HCT116 (cell line): ENCODE results near the gene CPEB2. TPM values are rescaled to one million over a fixed set of nuclear protein-coding genes. Genes with fewer than 3 reads are reported as not detected.

Experiments
- ATAC-seq: fragments of 200-7000 bp; cut with Tn5 transposase; 2 replicates; pipeline ENCODE4 v1.9.1; 2020; ENCODE audit warnings: mild to moderate bottlenecking, moderate library complexity
- BruUV-seq: library from RNA; stranded (reverse); fragments of 400-500 nt; replicated peaks from 2 replicates; lab custom pipeline; 2021; lab: Mats Ljungman, UMichigan
- CTCF ChIA-PET: fragments of 300-600 bp; sonication (Branson Sonifier 250); formaldehyde crosslinking; loops from one replicate; lab custom pipeline; 2021; ENCODE audit warnings: antibody characterized with exemption; lab: Charles Lee
- POLR2A ChIA-PET: fragments of 300-600, 350-600 bp; sonication (Branson Sonifier 250); formaldehyde crosslinking; loops from one replicate; lab custom pipeline; 2021; ENCODE audit warnings: antibody characterized with exemption; lab: Charles Lee
- RAD21 ChIA-PET, 2 experiments: fragments of 300-600 bp; sonication (Branson Sonifier 250); formaldehyde crosslinking; loops; one replicate each; lab custom pipeline; 2023; ENCODE audit warnings: low total read pairs in 2 of 2; ENCODE audit not compliant: uncharacterized antibody in 2 of 2, unreplicated experiment in 2 of 2, low non-redundant PET in 1 of 2; lab: Charles Lee
- DNase-seq: peaks from one replicate; pipeline ENCODE4 v3.0.0-alpha.2; 2010; ENCODE audit warnings: low read depth, low spot score
- H2AFZ ChIP-seq: fragments of 200-600 bp; shearing (Covaris generic), sonication (generic); 2 replicates; pipeline ENCODE4 v1.6.1; 2017; ENCODE audit warnings: low read depth, mixed run types, mixed read lengths, antibody characterized with exemption, low read length; ENCODE audit not compliant: poor library complexity, severe bottlenecking
- H3K27ac ChIP-seq: 2 replicates; pipeline ENCODE4 v1.5.1; 2012; ENCODE audit warnings: low read depth, low read length
- H3K27me3 ChIP-seq: fragments of 200-600 bp; sonication (generic); 2 replicates; pipeline ENCODE4 v1.6.1; 2016; ENCODE audit warnings: mixed run types, low read length, mixed read lengths; ENCODE audit not compliant: insufficient read depth
- H3K36me3 ChIP-seq, 2 experiments: fragments of 200-500 bp in 1 of 2; fragments of 200-600 bp in 1 of 2; sonication (Bioruptor generic) in 1 of 2; sonication (generic) in 1 of 2; 2 replicates each; pipeline versions ENCODE4 v1.5.1 to v1.6.1; 2014 to 2016; ENCODE audit warnings: low read length in 2 of 2, inconsistent platforms in 1 of 2, mixed read lengths in 1 of 2, mixed run types in 1 of 2; ENCODE audit not compliant: insufficient read depth in 2 of 2, control insufficient read depth in 1 of 2
- H3K4me1 ChIP-seq, 2 experiments: fragments of 200-600 bp in 1 of 2; sonication (generic) in 1 of 2; 2 replicates each; pipeline versions ENCODE4 v1.5.1 to v1.6.1; 2012 to 2017; ENCODE audit warnings: low read length in 2 of 2, inconsistent platforms in 1 of 2, mild to moderate bottlenecking in 1 of 2, mixed read lengths in 1 of 2, mixed run types in 1 of 2, moderate library complexity in 1 of 2; ENCODE audit not compliant: insufficient read depth in 2 of 2, control insufficient read depth in 1 of 2
- H3K4me2 ChIP-seq: fragments of 200-600 bp; sonication (generic); 2 replicates; pipeline ENCODE4 v1.6.1; 2017; ENCODE audit warnings: mixed run types, low read length, mixed read lengths
- H3K4me3 ChIP-seq, 2 experiments: fragments of 200-600 bp in 1 of 2; sonication (generic) in 1 of 2; replicated peaks in 1 of 2; 2 replicates each; pipeline ENCODE4 v1.5.1; 2011 to 2016; ENCODE audit warnings: low read length in 2 of 2, control low read depth in 1 of 2, low read depth in 1 of 2, mild to moderate bottlenecking in 1 of 2, mixed read lengths in 1 of 2, mixed run types in 1 of 2
- H3K79me2 ChIP-seq: fragments of 200-600 bp; sonication (generic); 2 replicates; pipeline ENCODE4 v1.6.1; 2017; ENCODE audit warnings: mild to moderate bottlenecking, mixed run types, low read length, moderate library complexity, mixed read lengths; ENCODE audit not compliant: insufficient read depth
- H3K9ac ChIP-seq: fragments of 200-600 bp; sonication (generic); 2 replicates; pipeline ENCODE4 v1.6.1; 2016; ENCODE audit warnings: low read length, mixed read lengths
- H3K9me2 ChIP-seq: fragments of 200-600 bp; sonication (generic), shearing (Covaris generic); 2 replicates; pipeline ENCODE4 v1.6.1; 2017; ENCODE audit warnings: mixed run types, mild to moderate bottlenecking, moderate library complexity; ENCODE audit not compliant: insufficient read depth
- H3K9me3 ChIP-seq, 2 experiments: fragments of 200-500 bp in 1 of 2; fragments of 200-600 bp in 1 of 2; sonication (Bioruptor generic) in 1 of 2; sonication (generic) in 1 of 2; 2 replicates each; pipeline ENCODE4 v1.6.1; 2014 to 2017; ENCODE audit warnings: low read length in 2 of 2, mixed read lengths in 2 of 2, inconsistent platforms in 1 of 2, low read depth in 1 of 2, mild to moderate bottlenecking in 1 of 2, mixed run types in 1 of 2, moderate library complexity in 1 of 2; ENCODE audit not compliant: control insufficient read depth in 1 of 2, insufficient read depth in 1 of 2
- H4K20me1 ChIP-seq: fragments of 200-600 bp; sonication (generic), shearing (Covaris generic); 2 replicates; pipeline ENCODE4 v1.6.1; 2017; ENCODE audit warnings: mixed run types, mild to moderate bottlenecking, moderate library complexity; ENCODE audit not compliant: insufficient read depth
- CBX3 ChIP-seq: IDR thresholded peaks from 2 replicates; pipeline ENCODE4 v1.6.1; 2012; ENCODE audit warnings: low read depth
- EGR1 ChIP-seq: IDR thresholded peaks from 2 replicates; pipeline ENCODE4 v1.6.1; 2012; ENCODE audit warnings: low read depth
- EZH2 ChIP-seq: fragments of 200-600 bp; sonication (generic); IDR thresholded peaks from 2 replicates; pipeline ENCODE4 v1.6.1; 2017; ENCODE audit warnings: antibody characterized with exemption, mixed run types
- EZH2phosphoT487 ChIP-seq: fragments of 200-600 bp; IDR thresholded peaks from 2 replicates; pipeline ENCODE4 v1.6.1; 2018; ENCODE audit warnings: antibody characterized with exemption, borderline replicate concordance
- FOSL1 ChIP-seq: IDR thresholded peaks from 2 replicates; pipeline ENCODE4 v1.6.1; 2012; ENCODE audit warnings: low read depth
- JUND ChIP-seq: IDR thresholded peaks from 2 replicates; pipeline ENCODE4 v1.6.1; 2012
- SIN3A ChIP-seq: IDR thresholded peaks from 2 replicates; pipeline ENCODE4 v1.6.1; 2012; ENCODE audit warnings: low read depth
- SP1 ChIP-seq: IDR thresholded peaks from 2 replicates; pipeline ENCODE4 v1.6.1; 2012; ENCODE audit warnings: low read depth
- SRF ChIP-seq: IDR thresholded peaks from 2 replicates; pipeline ENCODE4 v1.6.1; 2012; ENCODE audit warnings: low read depth
- TCF7L2 ChIP-seq: IDR thresholded peaks from 2 replicates; pipeline ENCODE4 v1.7.0; 2011; ENCODE audit warnings: borderline replicate concordance, inconsistent platforms; ENCODE audit not compliant: insufficient read depth, insufficient read length; ENCODE audit errors: extremely low read depth
- ZFX ChIP-seq: fragments of 450-650 bp; IDR thresholded peaks from 2 replicates; pipeline ENCODE4 v1.6.1; 2017
- ZNF274 ChIP-seq: fragments of 200-500 bp; sonication (Bioruptor generic); IDR thresholded peaks from 2 replicates; pipeline ENCODE4 v1.6.1; 2014; ENCODE audit warnings: mild to moderate bottlenecking, low read depth, low read length, inconsistent platforms
- intact Hi-C: fragments of 100-400 bp; cut with micrococcal nuclease; formaldehyde crosslinking; loops from 2 replicates; pipeline ENCODE4 v1.10.0; 2022
- total RNA-seq: library from RNA; stranded (reverse); gene quantifications from one replicate; pipeline ENCODE4 v1.2.1, GENCODE V29; 2021; ENCODE audit not compliant: unreplicated experiment
- TF ChIP-seq, protein P1 (sequence below), 3 experiments: fragments of 200-600 bp in 1 of 3; sonication (generic) in 1 of 3; IDR thresholded peaks in 2 of 3; conservative IDR thresholded peaks in 1 of 3; 2 replicates each; pipeline ENCODE4 v1.5.1; 2012 to 2017; ENCODE audit warnings: low read depth in 2 of 3, low read length in 2 of 3, antibody characterized with exemption in 1 of 3, borderline replicate concordance in 1 of 3, control low read depth in 1 of 3, mild to moderate bottlenecking in 1 of 3, mixed read lengths in 1 of 3, mixed run types in 1 of 3, moderate library complexity in 1 of 3; ENCODE audit not compliant: insufficient read depth in 1 of 3
- TF ChIP-seq, protein P2 (sequence below): IDR thresholded peaks from 2 replicates; pipeline ENCODE4 v1.6.1; 2011; ENCODE audit warnings: mild to moderate bottlenecking, low read length, moderate library complexity; ENCODE audit not compliant: insufficient replicate concordance; ENCODE audit errors: extremely low read depth

Gene CPEB2
- total RNA-seq, 1 experiment from 2014 or later, result 1.3 TPM

DNA sequence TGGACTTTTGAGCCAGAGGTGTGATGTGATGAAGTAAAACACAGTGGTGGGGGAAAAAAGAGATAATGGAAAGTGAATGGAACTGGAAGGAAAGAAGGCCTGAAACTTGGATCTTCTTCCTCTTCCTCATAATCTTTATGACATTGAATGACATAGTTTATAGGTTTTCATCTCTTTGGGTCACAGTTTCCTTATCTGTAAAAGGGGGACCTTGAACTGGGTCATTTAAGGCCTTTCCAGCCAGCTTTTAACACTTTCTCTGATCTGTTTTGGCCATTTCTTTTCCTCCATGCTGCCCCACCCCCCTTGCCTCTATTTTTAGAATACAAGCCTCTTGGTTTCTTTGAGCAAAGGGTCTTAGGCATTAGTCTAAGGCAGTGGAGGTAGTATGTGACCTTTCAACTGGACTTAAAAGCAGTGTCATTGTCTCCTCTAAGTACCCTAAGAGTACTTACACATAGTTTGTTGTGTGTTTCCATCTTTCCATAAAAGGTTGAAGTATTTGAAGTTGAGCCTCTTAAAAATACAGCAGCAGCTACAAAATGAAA is 7.8 kb downstream of the CPEB2 start:
- H3K9ac ChIP-seq, result no peak overlapping the region
- TF ChIP-seq SRF (no peak), SIN3A (no peak), JUND (no peak), ZNF274 (no peak), TCF7L2 (no peak)
- TF ChIP-seq, protein P1, sequence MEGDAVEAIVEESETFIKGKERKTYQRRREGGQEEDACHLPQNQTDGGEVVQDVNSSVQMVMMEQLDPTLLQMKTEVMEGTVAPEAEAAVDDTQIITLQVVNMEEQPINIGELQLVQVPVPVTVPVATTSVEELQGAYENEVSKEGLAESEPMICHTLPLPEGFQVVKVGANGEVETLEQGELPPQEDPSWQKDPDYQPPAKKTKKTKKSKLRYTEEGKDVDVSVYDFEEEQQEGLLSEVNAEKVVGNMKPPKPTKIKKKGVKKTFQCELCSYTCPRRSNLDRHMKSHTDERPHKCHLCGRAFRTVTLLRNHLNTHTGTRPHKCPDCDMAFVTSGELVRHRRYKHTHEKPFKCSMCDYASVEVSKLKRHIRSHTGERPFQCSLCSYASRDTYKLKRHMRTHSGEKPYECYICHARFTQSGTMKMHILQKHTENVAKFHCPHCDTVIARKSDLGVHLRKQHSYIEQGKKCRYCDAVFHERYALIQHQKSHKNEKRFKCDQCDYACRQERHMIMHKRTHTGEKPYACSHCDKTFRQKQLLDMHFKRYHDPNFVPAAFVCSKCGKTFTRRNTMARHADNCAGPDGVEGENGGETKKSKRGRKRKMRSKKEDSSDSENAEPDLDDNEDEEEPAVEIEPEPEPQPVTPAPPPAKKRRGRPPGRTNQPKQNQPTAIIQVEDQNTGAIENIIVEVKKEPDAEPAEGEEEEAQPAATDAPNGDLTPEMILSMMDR (IDR thresholded peaks at IDR 0.05 in 2 of 3, conservative IDR thresholded peaks at IDR 0.05 in 1 of 3; ENCODE audit: borderline replicate concordance in 1 of 3, insufficient read depth in 1 of 3, low read depth in 2 of 3, low read length in 2 of 3), result no peak
- H3K27me3 ChIP-seq, result no peaks in the 10 kb centered on the region
- ChIA-PET POLR2A (no interaction called here), CTCF (no interaction called here), RAD21 (no interaction called here)
- H3K9me2 ChIP-seq, result no peaks in the 10 kb centered on the region
- H3K9me3 ChIP-seq, result no peaks in the 10 kb centered on the region
- H3K4me2 ChIP-seq, result no peak overlapping the region
- no peaks in the 10 kb centered on the region for H3K36me3 ChIP-seq
- peaks cover 0 to 4% of the 10 kb centered on the region in 2 experiments; a peak in 2 of 4 replicates for H3K4me1 ChIP-seq
- no peaks in the 10 kb centered on the region for H3K79me2 ChIP-seq
- H4K20me1 ChIP-seq, result no peaks in the 10 kb centered on the region
- H3K4me3 ChIP-seq, result no peak overlapping the region
- ATAC-seq, result no peak
- no TSS peak for BruUV-seq
- DNase-seq, result no peak
- intact Hi-C loops, result no loop called here
- no peak overlapping the region for H3K27ac ChIP-seq
- H2AFZ ChIP-seq, result no peak overlapping the region

DNA sequence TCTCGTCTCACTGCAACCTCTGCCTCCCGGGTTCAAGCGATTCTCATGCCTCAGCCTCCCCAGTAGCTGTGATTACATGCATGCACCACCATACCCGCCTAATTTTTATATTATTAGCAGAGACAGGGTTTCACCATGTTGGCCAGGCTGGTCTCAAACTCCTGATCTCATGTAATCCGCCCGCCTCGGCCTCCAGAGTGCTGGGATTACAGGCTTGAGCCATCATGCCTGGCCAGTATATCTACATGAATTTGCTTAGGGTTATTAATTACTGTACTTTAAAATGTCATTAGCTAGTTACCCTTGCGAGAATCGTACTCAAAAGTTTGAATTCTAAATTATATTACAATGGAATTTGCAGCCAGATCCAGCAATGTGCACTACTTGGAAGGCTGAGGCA is 8.9 kb downstream of the CPEB2 start:
- intact Hi-C loops, result no loop called here
- no peak overlapping the region for H3K4me3 ChIP-seq
- ChIA-PET RAD21 (no interaction called here), POLR2A (no interaction called here), CTCF (no interaction called here)
- no peaks in the 10 kb centered on the region for H3K79me2 ChIP-seq
- ATAC-seq (no peak), DNase-seq (no peak)
- no peaks in the 10 kb centered on the region for H3K9me2 ChIP-seq
- no peaks in the 10 kb centered on the region for H4K20me1 ChIP-seq
- H3K9ac ChIP-seq, result no peak overlapping the region
- H2AFZ ChIP-seq, result no peak overlapping the region
- H3K4me1 ChIP-seq, result no peaks in the 10 kb centered on the region
- no peak overlapping the region for H3K27ac ChIP-seq
- no peaks in the 10 kb centered on the region for H3K36me3 ChIP-seq
- no TSS peak for BruUV-seq
- H3K9me3 ChIP-seq, result no peaks in the 10 kb centered on the region
- no peaks in the 10 kb centered on the region for H3K27me3 ChIP-seq
- H3K4me2 ChIP-seq, result no peak overlapping the region
- TF ChIP-seq, protein P2, sequence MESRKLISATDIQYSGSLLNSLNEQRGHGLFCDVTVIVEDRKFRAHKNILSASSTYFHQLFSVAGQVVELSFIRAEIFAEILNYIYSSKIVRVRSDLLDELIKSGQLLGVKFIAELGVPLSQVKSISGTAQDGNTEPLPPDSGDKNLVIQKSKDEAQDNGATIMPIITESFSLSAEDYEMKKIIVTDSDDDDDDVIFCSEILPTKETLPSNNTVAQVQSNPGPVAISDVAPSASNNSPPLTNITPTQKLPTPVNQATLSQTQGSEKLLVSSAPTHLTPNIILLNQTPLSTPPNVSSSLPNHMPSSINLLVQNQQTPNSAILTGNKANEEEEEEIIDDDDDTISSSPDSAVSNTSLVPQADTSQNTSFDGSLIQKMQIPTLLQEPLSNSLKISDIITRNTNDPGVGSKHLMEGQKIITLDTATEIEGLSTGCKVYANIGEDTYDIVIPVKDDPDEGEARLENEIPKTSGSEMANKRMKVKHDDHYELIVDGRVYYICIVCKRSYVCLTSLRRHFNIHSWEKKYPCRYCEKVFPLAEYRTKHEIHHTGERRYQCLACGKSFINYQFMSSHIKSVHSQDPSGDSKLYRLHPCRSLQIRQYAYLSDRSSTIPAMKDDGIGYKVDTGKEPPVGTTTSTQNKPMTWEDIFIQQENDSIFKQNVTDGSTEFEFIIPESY, result no peak
- TF ChIP-seq, protein P1 (IDR thresholded peaks at IDR 0.05 in 2 of 3, conservative IDR thresholded peaks at IDR 0.05 in 1 of 3; ENCODE audit: borderline replicate concordance in 1 of 3, insufficient read depth in 1 of 3, low read depth in 2 of 3, low read length in 2 of 3), result no peak
- TF ChIP-seq EZH2phosphoT487 (no peak), CBX3 (no peak), JUND (no peak), SRF (no peak), SIN3A (no peak), ZFX (no peak), FOSL1 (no peak), EGR1 (no peak), EZH2 (no peak), SP1 (no peak)
